GM19193 (cell line): ENCODE measurements around the gene STKLD1.

ENCODE experiments used
- POLR2A ChIP-seq: IDR thresholded peaks from 4 replicates; pipeline ENCODE4 v1.6.1; 2011; ENCODE audit not compliant: insufficient read depth, insufficient read length; ENCODE audit errors: extremely low read depth

The STKLD1 gene

DNA sequence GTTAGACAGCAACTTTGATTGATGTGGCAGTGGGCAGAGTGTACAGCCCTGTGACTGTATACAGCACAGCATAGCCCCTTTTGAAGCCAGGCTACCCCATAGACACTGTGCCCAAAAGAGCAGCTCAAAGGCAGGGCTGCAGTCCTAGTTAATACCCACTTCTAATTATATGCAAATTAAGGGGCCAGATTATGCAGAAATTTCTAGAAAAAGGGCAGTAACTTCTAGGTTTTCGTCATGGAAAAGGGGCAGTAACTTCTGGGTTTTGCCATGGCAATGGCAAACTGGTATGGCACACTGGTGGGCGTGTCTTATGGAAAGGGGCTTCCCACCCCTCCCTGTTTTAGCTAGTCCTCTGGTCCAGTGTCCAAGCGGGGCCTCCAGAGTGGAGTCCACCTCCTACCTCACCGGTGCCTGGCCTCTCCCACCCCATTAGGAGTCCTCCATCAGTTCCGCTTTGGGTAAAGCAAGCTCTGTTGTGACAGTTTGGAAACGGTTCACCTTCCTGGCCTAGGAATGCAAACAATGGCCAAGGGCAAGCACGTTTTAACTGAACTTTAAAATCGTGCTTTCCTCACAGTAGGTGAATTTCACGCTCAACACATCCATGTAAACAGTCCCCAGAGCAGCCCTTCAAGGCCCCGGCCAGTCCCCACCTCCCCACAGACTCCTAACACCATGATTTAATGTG lies 51.6 kb downstream of the STKLD1 start:
- TF ChIP-seq POLR2A: no peak

GRCh38 chr9:133428617-133429101 lies 52.5 kb downstream of the STKLD1 start:
- no peak for TF ChIP-seq POLR2A

GRCh38 chr9:133429214-133429613 lies 53.0 kb downstream of the STKLD1 start:
- TF ChIP-seq POLR2A: no peak

GRCh38 chr9:133429641-133430161 lies 53.5 kb downstream of the STKLD1 start:
- TF ChIP-seq POLR2A: no peak

- TF ChIP-seq POLR2A: no peak
These were observed 54.1 kb downstream of the STKLD1 start for GRCh38 chr9:133430244-133430643.

- TF ChIP-seq POLR2A: no peak
These were observed 57.2 kb downstream of the STKLD1 start for GRCh38 chr9:133433351-133433843.

GRCh38 chr9:133436681-133437080 lies 60.5 kb downstream of the STKLD1 start:
- TF ChIP-seq POLR2A: no peak

- TF ChIP-seq POLR2A: no peak
These were observed 61.8 kb downstream of the STKLD1 start for GRCh38 chr9:133437753-133438531.

DNA sequence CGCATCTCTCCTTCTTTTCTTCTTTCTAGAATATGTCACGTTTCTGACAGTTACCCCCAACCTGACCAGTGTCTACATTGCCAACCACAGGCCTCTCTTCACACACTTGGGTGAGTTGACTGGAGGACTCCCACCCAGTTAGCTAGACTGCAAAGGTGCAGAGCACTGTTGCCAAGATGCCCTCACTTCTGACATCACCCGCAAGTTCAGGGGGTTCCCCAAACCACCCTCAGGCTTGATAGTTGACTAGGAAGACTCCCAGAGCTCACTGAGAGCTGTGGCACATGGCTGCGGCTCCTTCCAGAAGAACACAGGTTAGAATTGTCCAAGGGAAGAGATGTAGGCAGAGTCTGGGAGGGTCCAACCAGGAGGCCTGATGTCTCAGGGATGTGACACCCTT lies 63.2 kb downstream of the STKLD1 start:
- no peak for TF ChIP-seq POLR2A

DNA sequence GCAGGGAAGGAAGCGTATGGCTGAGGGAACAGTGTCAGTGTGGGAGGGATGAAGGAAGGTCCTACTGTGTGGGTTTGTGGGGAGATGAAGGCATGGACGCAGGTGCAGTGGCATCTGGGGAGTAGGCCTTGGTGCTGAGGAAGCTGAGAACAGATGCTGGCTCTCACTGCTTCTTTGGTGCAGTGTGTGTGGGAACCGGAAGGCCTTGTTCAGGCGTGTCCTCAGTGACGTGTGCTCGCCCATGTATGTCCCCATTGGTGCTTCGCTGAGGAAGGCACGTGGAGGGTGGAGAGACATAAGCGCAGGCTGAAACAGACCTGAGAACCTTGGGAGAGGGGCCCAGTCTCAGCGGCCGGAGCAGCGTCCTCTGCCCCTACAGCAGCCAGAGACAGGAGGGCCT lies 64.7 kb downstream of the STKLD1 start:
- TF ChIP-seq POLR2A: peak; percentile 53

DNA sequence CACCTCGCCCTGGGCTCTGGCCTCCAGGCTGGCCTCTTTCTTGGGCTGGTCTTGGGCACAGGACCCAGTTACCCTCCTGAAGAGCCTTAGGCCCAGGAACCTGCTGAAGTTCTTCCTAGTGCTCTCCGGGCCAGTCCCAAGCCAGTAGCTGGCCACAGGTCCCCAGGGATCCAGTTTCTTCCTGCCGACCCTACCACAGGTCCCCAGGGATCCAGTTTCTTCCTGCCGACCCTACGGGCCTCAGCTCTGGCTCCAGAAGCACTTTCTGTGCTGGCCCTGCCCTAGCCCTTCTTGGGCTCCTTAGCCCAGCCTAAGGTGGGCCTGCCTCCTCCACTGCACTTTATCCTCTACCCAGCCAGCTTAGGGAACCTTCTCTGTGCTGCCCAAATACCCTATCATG lies 65.4 kb downstream of the STKLD1 start:
- no peak for TF ChIP-seq POLR2A

- TF ChIP-seq POLR2A: no peak
These were observed 67.1 kb downstream of the STKLD1 start for GRCh38 chr9:133443248-133443647.

GRCh38 chr9:133443982-133444381 lies 67.8 kb downstream of the STKLD1 start:
- TF ChIP-seq POLR2A: no peak

GRCh38 chr9:133445293-133445969 lies 69.3 kb downstream of the STKLD1 start:
- TF ChIP-seq POLR2A: no peak

DNA sequence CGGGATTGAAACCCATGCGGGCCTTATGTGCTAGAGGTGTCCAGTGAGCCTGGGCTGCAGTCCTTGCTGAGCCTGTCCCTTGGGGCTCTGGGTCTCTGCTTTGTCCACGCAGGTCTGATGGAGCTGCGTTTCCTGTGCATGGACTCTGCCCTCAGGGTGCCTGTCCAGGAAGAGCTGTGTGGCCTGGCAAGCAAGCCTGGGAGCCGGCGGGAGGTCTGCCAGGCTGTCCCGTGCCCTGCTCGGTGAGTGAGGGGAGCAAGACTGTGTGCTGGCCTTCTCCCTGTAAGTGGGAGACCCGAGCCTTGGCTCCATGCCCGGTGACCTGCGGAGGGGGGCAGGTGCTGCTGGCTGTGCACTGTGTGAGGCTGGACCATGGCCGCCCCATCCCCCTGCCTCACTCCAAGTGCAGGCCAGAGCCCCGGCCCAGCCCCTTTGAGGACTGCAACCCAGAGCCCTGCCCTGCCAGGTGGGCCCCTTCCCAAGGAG lies 72.4 kb downstream of the STKLD1 start:
- TF ChIP-seq POLR2A: no peak
